ENCODE results near the gene SUPT4H1. TPM values are rescaled to one million over a fixed set of nuclear protein-coding genes. Genes with fewer than 3 reads are reported as not detected.

Gene SUPT4H1
- total and polyA plus RNA-seq, 2 of the 4 experiments (the other 2 are of a cell fraction) = 51.6 to 129 TPM

- H2AFZ ChIP-seq (replicated peaks; ENCODE audit: low read length, poor library complexity) = peak overlapping the region; percentile 19
- TF ChIP-seq FOS (IDR thresholded peaks at IDR 0.05; ENCODE audit: low read depth, low read length) (no peak), RAD21 (IDR thresholded peaks at IDR 0.05; ENCODE audit: low read length) (no peak), MXI1 (IDR thresholded peaks at IDR 0.05; ENCODE audit: borderline replicate concordance, low read depth, low read length) (no peak), NFE2L2 (IDR thresholded peaks at IDR 0.05; ENCODE audit: low read depth, low read length) (no peak), RFX5 (IDR thresholded peaks at IDR 0.05; ENCODE audit: low read depth, low read length) (no peak), CHD1 (IDR thresholded peaks at IDR 0.05; ENCODE audit: low read depth, low read length) (no peak), USF2 (IDR thresholded peaks at IDR 0.05; ENCODE audit: low read depth, low read length) (no peak), ELK1 (IDR thresholded peaks at IDR 0.05; ENCODE audit: borderline replicate concordance, low read depth, low read length) (no peak), BHLHE40 (IDR thresholded peaks at IDR 0.05; ENCODE audit: low read depth, low read length) (no peak), MAFK (IDR thresholded peaks at IDR 0.05; ENCODE audit: low read depth, low read length) (no peak), SMC3 (IDR thresholded peaks at IDR 0.05; ENCODE audit: low read depth, low read length) (no peak), RCOR1 (IDR thresholded peaks at IDR 0.05; ENCODE audit: insufficient replicate concordance, low read length) (no peak), MAZ (IDR thresholded peaks at IDR 0.05; ENCODE audit: borderline replicate concordance, low read depth, low read length) (no peak), CEBPB (IDR thresholded peaks at IDR 0.05; ENCODE audit: low read depth, low read length) (no peak), CTCF (conservative IDR thresholded peaks at IDR 0.05; ENCODE audit: low read depth, low read length) (no peak)
- no peak overlapping the region for H3K9ac ChIP-seq (ENCODE audit: low read depth, low read length)
- H2AK9ac ChIP-seq (replicated peaks; ENCODE audit: low read depth, low read length, poor library complexity) = no peak overlapping the region
- H3K4ac ChIP-seq (ENCODE audit: low read depth, low read length) = no peak overlapping the region
- no peak overlapping the region for H2AK5ac ChIP-seq (ENCODE audit: low read depth, low read length)
- H3K27ac ChIP-seq (ENCODE audit: insufficient read depth, low read length) = no peak overlapping the region
- no peak overlapping the region for H4K5ac ChIP-seq (ENCODE audit: low read depth, low read length)
- ATAC-seq (ENCODE audit: low read depth) (no peak), DNase-seq (no peak)
- peaks cover 13% of the 10 kb centered on the region for H3K27me3 ChIP-seq (ENCODE audit: control insufficient read depth, insufficient read depth, low read length)
- no peak overlapping the region for H3K14ac ChIP-seq (replicated peaks; ENCODE audit: low read depth, low read length)
- in situ Hi-C loops (cut with MboI; ENCODE audit: low sequenced_read_pairs) = no loop called here
- ChIA-PET CTCF (interaction anchor here (0.9 kb wide), 2 partner anchors 25 to 26 kb away, joined by 3 read pairs; partner anchors contain the start of gene RNF43), POLR2A (ENCODE audit: unreplicated experiment) (no interaction called here)
- no peak overlapping the region for H4K8ac ChIP-seq (ENCODE audit: low read depth in 2 of 2, low read length in 2 of 2)
- no CpG with 5 or more reads among the region's 10 CpGs for WGBS, 2 experiments (ENCODE audit: extremely low coverage in 2 of 2, insufficient read length in 1 of 2)
- H2BK20ac ChIP-seq (ENCODE audit: low read depth, low read length) = no peak overlapping the region
- no peak overlapping the region for H3K4me3 ChIP-seq (ENCODE audit: insufficient read depth, low read depth, low read length)
- H3K79me1 ChIP-seq (ENCODE audit: low read depth in 1 of 2, low read length in 2 of 2) = no peaks in the 10 kb centered on the region
- H4K20me1 ChIP-seq (ENCODE audit: insufficient read depth, low read length) = no peaks in the 10 kb centered on the region
- H2BK5ac ChIP-seq (ENCODE audit: low read depth, low read length, poor library complexity, severe bottlenecking) = no peak overlapping the region
- intact Hi-C loops (cut with micrococcal nuclease) = no loop called here
- no peak overlapping the region for H2BK15ac ChIP-seq (ENCODE audit: low read depth, low read length)
- no peak overlapping the region for H4K91ac ChIP-seq (ENCODE audit: insufficient read depth, low read depth, low read length)
- H3K56ac ChIP-seq (ENCODE audit: extremely low read depth, insufficient read depth, low read length) = no peak overlapping the region
- H3K18ac ChIP-seq (ENCODE audit: low read depth, low read length) = no peak overlapping the region
- no peaks in the 10 kb centered on the region for H3K9me1 ChIP-seq (ENCODE audit: insufficient read depth, low read length)
- no TSS peak for BruUV-seq (replicated peaks)
- no peak overlapping the region for H3K4me2 ChIP-seq (ENCODE audit: low read depth, low read length)
- H3K9me3 ChIP-seq (ENCODE audit: control insufficient read depth, insufficient read depth, low read length) = no peaks in the 10 kb centered on the region
- H3K4me1 ChIP-seq (ENCODE audit: control insufficient read depth, insufficient read depth, low read length) = no peaks in the 10 kb centered on the region
- H3K23ac ChIP-seq (ENCODE audit: low read depth, low read length) = no peak overlapping the region
- dilution Hi-C loops (cut with HindIII; ENCODE audit: low sequenced_read_pairs, unreplicated experiment) = no loop called here
- H2BK120ac ChIP-seq (ENCODE audit: low read depth, low read length) = no peak overlapping the region
- H3K36me3 ChIP-seq (ENCODE audit: control insufficient read depth, insufficient read depth, low read length) = no peaks in the 10 kb centered on the region
Observed at GRCh38 chr17:58391302-58391984, 39.4 kb upstream of the SUPT4H1 start.

Measured in IMR-90 (cell line).